Prostate gland (tissue), 2 donors: Measurements from ENCODE around the gene BSPRY. TPM values are rescaled to one million over a fixed set of nuclear protein-coding genes. Genes with fewer than 3 reads are reported as not detected.

Source experiments
- DNase-seq: peaks from one replicate; pipeline ENCODE4 v3.0.0-alpha.2; 2019; ENCODE audit warnings: low spot score
- H3K27ac ChIP-seq, 2 donors: fragments of 200-600 bp; sonication (generic); 2 replicates each; pipeline ENCODE4 v1.5.1; 2017 to 2019
- H3K27me3 ChIP-seq: fragments of 200-600 bp; sonication (generic); replicated peaks from 2 replicates; pipeline ENCODE4 v1.5.1; 2019; ENCODE audit not compliant: insufficient read depth
- H3K36me3 ChIP-seq, 2 donors: fragments of 200-600 bp; sonication (generic); 1 replicate in 1 of 2; 2 replicates in 1 of 2; pipeline versions ENCODE4 v1.5.1 to v1.8.1; 2017 to 2019
- H3K4me1 ChIP-seq: fragments of 200-600 bp; sonication (generic); replicated peaks from 2 replicates; pipeline ENCODE4 v1.5.1; 2019
- H3K4me3 ChIP-seq, 2 donors: fragments of 200-600 bp; sonication (generic); 2 replicates each; pipeline ENCODE4 v1.5.1; 2017 to 2019
- H3K9me3 ChIP-seq: fragments of 200-600 bp; sonication (generic); 2 replicates; pipeline ENCODE4 v1.5.1; 2017
- CTCF ChIP-seq, 4 experiments: fragments of 200-600 bp in 2 of 4; fragments of 450-650 bp in 2 of 4; sonication (generic) in 2 of 4; IDR thresholded peaks; 1 replicate in 3 of 4; 2 replicates in 1 of 4; pipeline ENCODE4 v1.5.1; 2016 to 2019; ENCODE audit warnings: antibody characterized with exemption in 4 of 4, mild to moderate bottlenecking in 2 of 4, moderate library complexity in 2 of 4
- POLR2A ChIP-seq: fragments of 450-650 bp; IDR thresholded peaks from one replicate; pipeline ENCODE4 v1.6.1; 2016; ENCODE audit warnings: antibody characterized with exemption, mild to moderate bottlenecking
- POLR2AphosphoS5 ChIP-seq: sonication (generic); formaldehyde crosslinking; IDR thresholded peaks from one replicate; pipeline ENCODE4 v1.6.1; 2017; ENCODE audit warnings: antibody characterized with exemption
- WGBS: methylation state at CpG from one replicate; pipeline ENCODE4 v1.1.5; 2018; 5-methylcytosine and 5-hydroxymethylcytosine counted together
- intact Hi-C: fragments of 100-400 bp; cut with DNase I; formaldehyde crosslinking; loops from one replicate; pipeline ENCODE4 v1.14.2; 2022
- total RNA-seq, 2 donors: library from RNA; depleted of rRNA; stranded (reverse); fragments of >200 nt; gene quantifications; one replicate each; pipeline ENCODE4 v1.1.0, GENCODE V29; 2016

BSPRY gene
- total RNA-seq, 2 donors from 2014 or later: 8.4 to 21.8 TPM

- H3K27me3 ChIP-seq: no peaks in the 10 kb centered on the region
- TF ChIP-seq POLR2A (no peak), CTCF (IDR thresholded peaks at IDR 0.05) (no peak), POLR2AphosphoS5 (no peak)
- no peak overlapping the region for H3K4me3 ChIP-seq
- H3K27ac ChIP-seq: no peak overlapping the region
- WGBS: 66% methylated on average over 8 of the region's 8 CpGs
- no peaks in the 10 kb centered on the region for H3K4me1 ChIP-seq
- no peak for DNase-seq
- H3K36me3 ChIP-seq: no peaks in the 10 kb centered on the region
- H3K9me3 ChIP-seq: no peaks in the 10 kb centered on the region
- intact Hi-C loops: no loop called here
Observed at GRCh38 chr9:113307396-113307975, 41.9 kb upstream of the BSPRY start.

GRCh38 chr9:113309204-113309813, 40.0 kb upstream of the BSPRY start:
- WGBS: 14% methylated on average over 2 of the region's 2 CpGs
- H3K36me3 ChIP-seq: no peaks in the 10 kb centered on the region
- no peak overlapping the region for H3K27ac ChIP-seq
- no peaks in the 10 kb centered on the region for H3K27me3 ChIP-seq
- H3K9me3 ChIP-seq: no peaks in the 10 kb centered on the region
- H3K4me1 ChIP-seq: no peaks in the 10 kb centered on the region
- intact Hi-C loops: no loop called here
- peak; percentile 23 for DNase-seq
- no peak overlapping the region for H3K4me3 ChIP-seq
- TF ChIP-seq CTCF (IDR thresholded peaks at IDR 0.05) (peak in 3 of 4 experiments; percentile 35 to 67 (median 62)), POLR2AphosphoS5 (peak; percentile 17), POLR2A (no peak)

- H3K27ac ChIP-seq: no peak overlapping the region
- intact Hi-C loops: loop anchor here (10.0 kb wide), 1 partner anchor 94 kb away; the partner anchor contains the start of gene ALAD
- DNase-seq: peak; percentile 8
- no peak overlapping the region for H3K4me3 ChIP-seq
- no peaks in the 10 kb centered on the region for H3K4me1 ChIP-seq
- H3K9me3 ChIP-seq: no peaks in the 10 kb centered on the region
- TF ChIP-seq POLR2AphosphoS5 (no peak), POLR2A (no peak), CTCF (IDR thresholded peaks at IDR 0.05) (no peak)
- WGBS: 49% methylated on average over 3 of the region's 3 CpGs
- no peaks in the 10 kb centered on the region for H3K36me3 ChIP-seq
- no peaks in the 10 kb centered on the region for H3K27me3 ChIP-seq
Observed at GRCh38 chr9:113310538-113310937, 38.8 kb upstream of the BSPRY start.

- no peaks in the 10 kb centered on the region for H3K36me3 ChIP-seq
- WGBS: 74% methylated on average over 3 of the region's 3 CpGs
- TF ChIP-seq CTCF (IDR thresholded peaks at IDR 0.05) (no peak), POLR2AphosphoS5 (no peak), POLR2A (no peak)
- no peak overlapping the region for H3K27ac ChIP-seq
- H3K27me3 ChIP-seq: no peaks in the 10 kb centered on the region
- H3K4me3 ChIP-seq: no peak overlapping the region
- no peak for DNase-seq
- no peaks in the 10 kb centered on the region for H3K9me3 ChIP-seq
- intact Hi-C loops: loop anchor here (10.0 kb wide), 1 partner anchor 93 kb away; the partner anchor contains the start of gene ALAD
- H3K4me1 ChIP-seq: no peaks in the 10 kb centered on the region
Observed at GRCh38 chr9:113311961-113312360, 37.4 kb upstream of the BSPRY start.

GRCh38 chr9:113313261-113313660, 36.1 kb upstream of the BSPRY start:
- Histone ChIP-seq H3K27ac (no peak overlapping the region), H3K27me3 (no peaks in the 10 kb centered on the region), H3K4me3 (no peak overlapping the region), H3K36me3 (no peaks in the 10 kb centered on the region), H3K4me1 (no peaks in the 10 kb centered on the region), H3K9me3 (no peaks in the 10 kb centered on the region)
- WGBS: 67% methylated on average over 5 of the region's 5 CpGs
- intact Hi-C loops: loop anchor here (10.0 kb wide), 1 partner anchor 92 kb away; the partner anchor contains the start of gene ALAD
- DNase-seq: no peak
- TF ChIP-seq POLR2AphosphoS5: no peak
- TF ChIP-seq CTCF (IDR thresholded peaks at IDR 0.05): no peak
- TF ChIP-seq POLR2A: no peak
